Transverse colon (tissue), 4 donors: ENCODE measurements around the gene PCID2. TPM values are rescaled to one million over a fixed set of nuclear protein-coding genes. Genes with fewer than 3 reads are reported as not detected.

Experiments used
- DNase-seq: peaks from one replicate; pipeline ENCODE4 v3.0.0-alpha.2; 2019
- H3K27ac ChIP-seq, 4 donors: fragments of 200-600 bp; sonication (generic); 2 replicates each; pipeline ENCODE4 v1.5.1; 2016 to 2018; ENCODE audit warnings: inconsistent platforms in 4 of 4
- H3K27me3 ChIP-seq: fragments of 200-600 bp; sonication (generic); 2 replicates; pipeline ENCODE4 v1.5.1; 2017; ENCODE audit warnings: inconsistent platforms
- H3K36me3 ChIP-seq, 4 donors: fragments of 200-600 bp; sonication (generic); 2 replicates each; pipeline ENCODE4 v1.5.1; 2017 to 2019; ENCODE audit warnings: inconsistent platforms in 4 of 4
- H3K4me1 ChIP-seq, 4 donors: fragments of 200-600 bp; sonication (generic); 2 replicates each; pipeline ENCODE4 v1.5.1; 2017 to 2020; ENCODE audit warnings: inconsistent platforms in 4 of 4
- H3K4me3 ChIP-seq, 4 donors: fragments of 200-600 bp; sonication (generic); 1 replicate in 1 of 4; 2 replicates in 3 of 4; pipeline versions ENCODE4 v1.5.1 to v1.6.1; 2017 to 2019; ENCODE audit warnings: inconsistent platforms in 4 of 4
- H3K9me3 ChIP-seq, 2 donors: fragments of 200-600 bp; sonication (generic); 2 replicates each; pipeline ENCODE4 v1.5.1; 2017 to 2019; ENCODE audit warnings: inconsistent platforms in 2 of 2
- CTCF ChIP-seq, 5 experiments: fragments of 200-600 bp in 3 of 5; fragments of 450-650 bp in 2 of 5; sonication (generic) in 3 of 5; IDR thresholded peaks; 1 replicate in 2 of 5; 2 replicates in 3 of 5; pipeline ENCODE4 v1.5.1; 2016 to 2017; ENCODE audit warnings: antibody characterized with exemption in 5 of 5, inconsistent platforms in 3 of 5, mild to moderate bottlenecking in 2 of 5, moderate library complexity in 1 of 5
- EP300 ChIP-seq: sonication (generic); formaldehyde crosslinking; IDR thresholded peaks from one replicate; pipeline ENCODE4 v1.6.1; 2017; ENCODE audit warnings: antibody characterized with exemption, low read depth
- POLR2A ChIP-seq: fragments of 450-650 bp; IDR thresholded peaks from one replicate; pipeline ENCODE4 v1.6.1; 2016; ENCODE audit warnings: antibody characterized with exemption, mild to moderate bottlenecking, moderate library complexity
- POLR2AphosphoS5 ChIP-seq, 3 donors: sonication (generic); formaldehyde crosslinking; IDR thresholded peaks; one replicate each; pipeline ENCODE4 v1.6.1; 2016; ENCODE audit warnings: antibody characterized with exemption in 3 of 3
- WGBS, 2 donors: methylation state at CpG; one replicate each; pipeline ENCODE4 v1.1.5; 2018; ENCODE audit warnings: low coverage in 1 of 2; 5-methylcytosine and 5-hydroxymethylcytosine counted together
- in situ Hi-C, 4 donors: fragments of 200-750 bp; cut with MboI; loops; one replicate each; pipeline versions ENCODE4 v1.15.0 to v1.15.1; 2017; ENCODE audit warnings: low sequenced_read_pairs in 3 of 4, low pct_ligation_motif_present in 1 of 4, low pct_unique_long_range_greater_than_20kb in 1 of 4
- intact Hi-C: fragments of 100-400 bp; cut with DNase I; formaldehyde crosslinking; loops from one replicate; pipeline ENCODE4 v1.15.1; 2023; ENCODE audit warnings: low total_unique reads
- total RNA-seq, 4 donors: library from RNA; depleted of rRNA; stranded (reverse); fragments of >200 nt; gene quantifications; one replicate each; pipeline ENCODE4 v1.1.0, GENCODE V29; 2016

The PCID2 gene
- total RNA-seq, 4 donors from 2014 or later = 13.1 to 87.6 (median 41.3) TPM

GRCh38 chr13:113148940-113149503 lies 59.4 kb downstream of the PCID2 start:
- DNase-seq = no peak
- peaks cover 7 to 20% (median 11%) of the 10 kb centered on the region in 4 donors for H3K4me1 ChIP-seq
- TF ChIP-seq POLR2AphosphoS5 (IDR thresholded peaks at IDR 0.05) = no peak
- TF ChIP-seq POLR2A = no peak
- no peak for TF ChIP-seq EP300
- no peak for TF ChIP-seq CTCF (IDR thresholded peaks at IDR 0.05)
- intact Hi-C loops (no loop called here), in situ Hi-C loops (no loop called here)
- no peak overlapping the region for H3K4me3 ChIP-seq
- H3K27me3 ChIP-seq = peaks cover 10% of the 10 kb centered on the region
- no peaks in the 10 kb centered on the region for H3K9me3 ChIP-seq
- WGBS, 2 donors = 95% methylated on average over 37 of the region's 38 CpGs; no CpG with 5 or more reads in 1 of the 2 donors
- H3K36me3 ChIP-seq = no peaks in the 10 kb centered on the region
- H3K27ac ChIP-seq = no peak overlapping the region

- no peak for TF ChIP-seq POLR2AphosphoS5 (IDR thresholded peaks at IDR 0.05)
- TF ChIP-seq POLR2A = no peak
- TF ChIP-seq EP300 = no peak
- Histone ChIP-seq H3K4me1 (peaks cover 7 to 17% (median 8%) of the 10 kb centered on the region in 4 donors), H3K4me3 (no peak overlapping the region), H3K27me3 (peaks cover 10% of the 10 kb centered on the region), H3K27ac (no peak overlapping the region), H3K36me3 (no peaks in the 10 kb centered on the region), H3K9me3 (no peaks in the 10 kb centered on the region)
- intact Hi-C loops (no loop called here), in situ Hi-C loops (no loop called here)
- DNase-seq = no peak
- 90 to 94% methylated on average over 12 to 13 of the region's 13 CpGs for WGBS, 2 donors
These were observed 60.1 kb downstream of the PCID2 start for GRCh38 chr13:113148407-113148806.

DNA sequence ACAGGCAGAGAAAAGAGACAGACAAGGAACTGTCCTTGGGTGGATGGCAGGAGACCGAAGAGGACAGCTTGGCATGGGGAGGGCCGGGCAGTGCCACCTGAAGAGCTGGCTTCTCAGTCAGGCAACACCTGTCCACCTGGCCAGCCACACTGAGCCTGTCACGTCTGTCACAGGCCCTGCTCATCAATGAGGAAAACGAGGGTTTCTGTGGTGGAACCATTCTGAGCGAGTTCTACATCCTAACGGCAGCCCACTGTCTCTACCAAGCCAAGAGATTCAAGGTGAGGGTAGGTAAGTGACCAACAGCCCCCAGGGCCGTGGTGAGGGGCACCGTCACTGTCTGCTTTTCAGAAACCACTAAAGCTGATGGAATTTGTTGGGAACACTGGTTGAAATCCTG lies 61.3 kb downstream of the PCID2 start:
- H3K36me3 ChIP-seq = no peaks in the 10 kb centered on the region
- H3K9me3 ChIP-seq = no peaks in the 10 kb centered on the region
- H3K27ac ChIP-seq = no peak overlapping the region
- peaks cover 0 to 5% (median 0%) of the 10 kb centered on the region in 4 donors for H3K4me1 ChIP-seq
- no peak for TF ChIP-seq CTCF (IDR thresholded peaks at IDR 0.05)
- TF ChIP-seq POLR2A = no peak
- TF ChIP-seq POLR2AphosphoS5 (IDR thresholded peaks at IDR 0.05) = no peak
- TF ChIP-seq EP300 = no peak
- H3K4me3 ChIP-seq = no peak overlapping the region
- H3K27me3 ChIP-seq = peaks cover 7% of the 10 kb centered on the region
- DNase-seq = no peak
- WGBS, 2 donors = 83% methylated on average over 8 of the region's 8 CpGs; no CpG with 5 or more reads in 1 of the 2 donors
- intact Hi-C loops = no loop called here
- in situ Hi-C loops = no loop called here

DNA sequence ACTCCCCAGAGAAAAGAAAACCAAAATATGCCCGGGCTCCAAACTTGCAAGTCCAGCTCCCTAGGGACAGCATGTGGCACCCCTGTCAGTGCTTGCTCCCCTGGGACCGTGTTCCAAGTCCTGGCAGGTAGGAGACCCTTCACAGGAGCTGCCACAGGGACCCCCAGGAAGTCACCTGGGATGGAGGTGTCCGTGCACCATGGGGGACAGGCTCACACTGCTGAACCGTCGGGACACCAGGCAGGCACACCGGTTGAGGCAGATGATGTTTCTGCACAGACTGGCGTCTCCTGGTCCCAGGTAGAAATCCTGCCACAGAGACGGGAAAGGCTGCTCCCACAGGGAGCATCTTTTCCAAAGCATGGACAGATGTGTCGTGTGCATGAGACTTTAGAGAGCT lies 61.7 kb downstream of the PCID2 start:
- 60 to 84% methylated on average over 1 to 9 of the region's 9 CpGs for WGBS, 2 donors
- no peaks in the 10 kb centered on the region for H3K9me3 ChIP-seq
- peaks cover 0 to under 1% (median 0%) of the 10 kb centered on the region in 4 donors for H3K4me1 ChIP-seq
- peaks cover 2% of the 10 kb centered on the region for H3K27me3 ChIP-seq
- DNase-seq = no peak
- H3K27ac ChIP-seq = no peak overlapping the region
- intact Hi-C loops (no loop called here), in situ Hi-C loops (no loop called here)
- H3K4me3 ChIP-seq = no peak overlapping the region
- no peak for TF ChIP-seq POLR2AphosphoS5 (IDR thresholded peaks at IDR 0.05)
- no peak for TF ChIP-seq EP300
- no peak for TF ChIP-seq CTCF (IDR thresholded peaks at IDR 0.05)
- TF ChIP-seq POLR2A = no peak
- H3K36me3 ChIP-seq = no peaks in the 10 kb centered on the region
